ENCODE results near the gene CHST12. TPM values are rescaled to one million over a fixed set of nuclear protein-coding genes. Genes with fewer than 3 reads are reported as not detected.
A peak's percentile ranks its signal among the peaks of the same experiment; 100 is the strongest.

CHST12 gene
- total RNA-seq, 2 experiments from 2014 or later, result 3.9 to 43.4 TPM

GRCh38 chr7:2399848-2400587, 3.4 kb upstream of the CHST12 start:
- no TSS peak for BruUV-seq (replicated peaks)
- intact Hi-C loops (cut with micrococcal nuclease; ENCODE audit: unreplicated experiment), result loop anchor here (5.0 to 10.0 kb wide), 3 partner anchors 88 to 645 kb away; partner anchors contain the start of genes BRAT1, IQCE and SNX8
- no peak for DNase-seq (ENCODE audit: low spot score)
- TF ChIP-seq EZH2phosphoT487 (IDR thresholded peaks at IDR 0.05; ENCODE audit: borderline replicate concordance, low read depth, low read length) (no peak), CTCF (conservative IDR thresholded peaks at IDR 0.05; ENCODE audit: low read length) (no peak)
- ChIA-PET CTCF (ENCODE audit: unreplicated experiment) (no interaction called here), POLR2A (interaction anchor here (0.7 to 1.7 kb wide), 6 partner anchors 13 to 310 kb away, joined by 3 to 8 read pairs (median 4); partner anchors contain the start of genes MRM2 and NUDT1)
- H3K4me1 ChIP-seq (ENCODE audit: insufficient read depth, low read length, poor library complexity, severe bottlenecking), result peaks cover 20% of the 10 kb centered on the region
- no peaks in the 10 kb centered on the region for H3K79me2 ChIP-seq (ENCODE audit: insufficient read depth, low read depth, low read length)
- peak overlapping the region; percentile 52 for H3K4me2 ChIP-seq (ENCODE audit: low read length)
- no peaks in the 10 kb centered on the region for H3K36me3 ChIP-seq (ENCODE audit: insufficient read depth, low read length)
- no peaks in the 10 kb centered on the region for H3K9me3 ChIP-seq (ENCODE audit: low read length)
- H4K20me1 ChIP-seq (ENCODE audit: insufficient read depth, low read length), result no peaks in the 10 kb centered on the region
- no peak overlapping the region for H3K4me3 ChIP-seq (ENCODE audit: low read depth, low read length, poor library complexity, severe bottlenecking)
- H3K9me2 ChIP-seq (ENCODE audit: insufficient read depth, low read length), result no peaks in the 10 kb centered on the region
- peak overlapping the region; percentile 37 for H3K27ac ChIP-seq (ENCODE audit: low read depth, low read length, poor library complexity, severe bottlenecking)
- peak overlapping the region; percentile 57 for H2AFZ ChIP-seq (ENCODE audit: low read length)

GRCh38 chr7:2402687-2403013, 761 bp upstream of the CHST12 start:
- H3K27ac ChIP-seq (ENCODE audit: low read depth, low read length, poor library complexity, severe bottlenecking), result no peak overlapping the region
- H3K36me3 ChIP-seq (ENCODE audit: insufficient read depth, low read length), result no peaks in the 10 kb centered on the region
- no peaks in the 10 kb centered on the region for H3K79me2 ChIP-seq (ENCODE audit: insufficient read depth, low read depth, low read length)
- BruUV-seq (replicated peaks), result no TSS peak
- 0 out of 2 replicates have a peak, but pooled peaks cover 4% of the 10 kb centered on the region for H4K20me1 ChIP-seq (ENCODE audit: insufficient read depth, low read length)
- no peaks in the 10 kb centered on the region for H3K9me2 ChIP-seq (ENCODE audit: insufficient read depth, low read length)
- no peaks in the 10 kb centered on the region for H3K9me3 ChIP-seq (ENCODE audit: low read length)
- peak overlapping the region; percentile 70 for H3K4me3 ChIP-seq (ENCODE audit: low read depth, low read length, poor library complexity, severe bottlenecking)
- intact Hi-C loops (cut with micrococcal nuclease; ENCODE audit: unreplicated experiment), result loop anchor here (5.0 to 10.0 kb wide), 3 partner anchors 90 to 648 kb away; partner anchors contain the start of genes BRAT1, IQCE and SNX8
- POLR2A ChIA-PET, result interaction anchor here (0.6 to 1.0 kb wide), 2 partner anchors 10 to 1981 kb away, joined by 3 to 4 read pairs; no protein-coding TSS in a partner anchor
- H3K4me2 ChIP-seq (ENCODE audit: low read length), result peak overlapping the region; percentile 69
- peaks cover 44% of the 10 kb centered on the region for H3K4me1 ChIP-seq (ENCODE audit: insufficient read depth, low read length, poor library complexity, severe bottlenecking)
- peak overlapping the region; percentile 70; the same call in 1 of the 2 replicates for H2AFZ ChIP-seq (ENCODE audit: low read length)
- TF ChIP-seq CTCF (conservative IDR thresholded peaks at IDR 0.05; ENCODE audit: low read length), result no peak
- no peak for TF ChIP-seq EZH2phosphoT487 (IDR thresholded peaks at IDR 0.05; ENCODE audit: borderline replicate concordance, low read depth, low read length)
- CTCF ChIA-PET (ENCODE audit: unreplicated experiment), result interaction anchor here (0.6 to 1.0 kb wide), 2 partner anchors 9 to 998 kb away, joined by 3 read pairs; no protein-coding TSS in a partner anchor
- DNase-seq (ENCODE audit: low spot score), result no peak
